Activated T-cell treated with anti-CD3 and anti-CD28 coated beads, Interleukin-2, amount 50 U/mL, for 4 hours (primary cell): ENCODE data around the gene SRL. TPM values are rescaled to one million over a fixed set of nuclear protein-coding genes. Genes with fewer than 3 reads are reported as not detected.

ENCODE experiments used
- ATAC-seq, 2 donors: fragments of 200-7000 bp; cut with Tn5 transposase; one replicate each; pipeline ENCODE4 v1.10.0; 2021
- DNase-seq: peaks from one replicate; pipeline ENCODE4 v3.0.0-alpha.2; 2020
- H3K27me3 Mint-ChIP-seq: one replicate; pipeline ENCODE4 v1.8.0; 2021; ENCODE audit warnings: low read depth, mixed read lengths
- H3K36me3 Mint-ChIP-seq: one replicate; pipeline ENCODE4 v1.8.0; 2022; ENCODE audit warnings: mixed read lengths; ENCODE audit not compliant: insufficient read depth
- H3K4me1 Mint-ChIP-seq: one replicate; pipeline ENCODE4 v1.8.0; 2021; ENCODE audit warnings: low read depth, mixed read lengths
- H3K4me3 Mint-ChIP-seq: one replicate; pipeline ENCODE4 v1.8.0; 2021; ENCODE audit warnings: mild to moderate bottlenecking, moderate library complexity, mixed read lengths
- H3K9me3 Mint-ChIP-seq: one replicate; pipeline ENCODE4 v1.8.0; 2021; ENCODE audit warnings: mixed read lengths
- total RNA-seq, 3 donors: library from RNA; stranded (reverse); gene quantifications; one replicate each; pipeline ENCODE4 v1.2.1, GENCODE V29; 2021

Gene SRL
- under 1 TPM in 1 of 3 donors, not detected in 2; 0.05 TPM for total RNA-seq

GRCh38 chr16:4241928-4242283 is at the start of gene SRL:
Gene SRL, minus strand, starts transcription at chr16:4242080. Its CDS starts 13 bp downstream, at chr16:4242067.
- H3K4me1 Mint-ChIP-seq, result peaks cover 2% of the 10 kb centered on the region
- peaks cover 10% of the 10 kb centered on the region for H3K27me3 Mint-ChIP-seq
- DNase-seq (no peak), ATAC-seq (no peak)
- no peak within 1 kb of the TSS for H3K4me3 Mint-ChIP-seq
- no peaks in the 10 kb centered on the region for H3K9me3 Mint-ChIP-seq
- no peaks in the 10 kb centered on the region for H3K36me3 Mint-ChIP-seq

GRCh38 chr16:4290236-4290830 is 48.5 kb upstream of the SRL start:
- Mint-ChIP-seq H3K4me1 (peaks cover 8% of the 10 kb centered on the region), H3K9me3 (no peaks in the 10 kb centered on the region), H3K36me3 (no peaks in the 10 kb centered on the region), H3K4me3 (no peak overlapping the region), H3K27me3 (peaks cover 13% of the 10 kb centered on the region)
- ATAC-seq (no peak), DNase-seq (no peak)

- DNase-seq, result peak; percentile 84
- H3K4me1 Mint-ChIP-seq, result peaks cover 8% of the 10 kb centered on the region
- no peaks in the 10 kb centered on the region for H3K9me3 Mint-ChIP-seq
- peak overlapping the region; percentile 49 for H3K4me3 Mint-ChIP-seq
- peak; percentile 93 to 96 for ATAC-seq
- H3K36me3 Mint-ChIP-seq, result no peaks in the 10 kb centered on the region
- peaks cover 19% of the 10 kb centered on the region for H3K27me3 Mint-ChIP-seq
Measured at GRCh38 chr16:4288148-4288921, 46.5 kb upstream of the SRL start.

- Mint-ChIP-seq H3K9me3 (no peaks in the 10 kb centered on the region), H3K4me3 (no peak overlapping the region), H3K27me3 (peaks cover 11% of the 10 kb centered on the region), H3K4me1 (peaks cover 8% of the 10 kb centered on the region), H3K36me3 (no peaks in the 10 kb centered on the region)
- no peak for ATAC-seq
- DNase-seq, result no peak
Measured at GRCh38 chr16:4285167-4285566, 43.3 kb upstream of the SRL start.

- peaks cover 8% of the 10 kb centered on the region for H3K4me1 Mint-ChIP-seq
- peaks cover 11% of the 10 kb centered on the region for H3K27me3 Mint-ChIP-seq
- H3K4me3 Mint-ChIP-seq, result no peak overlapping the region
- H3K9me3 Mint-ChIP-seq, result no peaks in the 10 kb centered on the region
- no peak for DNase-seq
- ATAC-seq, result no peak
- H3K36me3 Mint-ChIP-seq, result no peaks in the 10 kb centered on the region
Measured at GRCh38 chr16:4283939-4284338, 42.1 kb upstream of the SRL start.

GRCh38 chr16:4283441-4283840 is 41.6 kb upstream of the SRL start:
- Mint-ChIP-seq H3K4me1 (peaks cover 6% of the 10 kb centered on the region), H3K9me3 (no peaks in the 10 kb centered on the region), H3K36me3 (no peaks in the 10 kb centered on the region), H3K4me3 (no peak overlapping the region), H3K27me3 (peaks cover 11% of the 10 kb centered on the region)
- no peak for ATAC-seq
- no peak for DNase-seq

GRCh38 chr16:4280625-4281024 is 38.7 kb upstream of the SRL start:
- ATAC-seq (no peak), DNase-seq (no peak)
- peaks cover 8% of the 10 kb centered on the region for H3K27me3 Mint-ChIP-seq
- H3K4me3 Mint-ChIP-seq, result no peak overlapping the region
- no peaks in the 10 kb centered on the region for H3K9me3 Mint-ChIP-seq
- H3K36me3 Mint-ChIP-seq, result no peaks in the 10 kb centered on the region
- H3K4me1 Mint-ChIP-seq, result no peaks in the 10 kb centered on the region

- no peak for ATAC-seq
- Mint-ChIP-seq H3K4me3 (no peak overlapping the region), H3K9me3 (no peaks in the 10 kb centered on the region), H3K27me3 (no peaks in the 10 kb centered on the region), H3K4me1 (no peaks in the 10 kb centered on the region), H3K36me3 (no peaks in the 10 kb centered on the region)
- no peak for DNase-seq
Measured at GRCh38 chr16:4277987-4278513, 36.2 kb upstream of the SRL start.

- ATAC-seq (no peak), DNase-seq (no peak)
- Mint-ChIP-seq H3K36me3 (no peaks in the 10 kb centered on the region), H3K27me3 (no peaks in the 10 kb centered on the region), H3K4me3 (no peak overlapping the region), H3K4me1 (no peaks in the 10 kb centered on the region), H3K9me3 (no peaks in the 10 kb centered on the region)
Measured at GRCh38 chr16:4275861-4276260, 34.0 kb upstream of the SRL start.

GRCh38 chr16:4273858-4274311 is 32.0 kb upstream of the SRL start:
- H3K36me3 Mint-ChIP-seq, result no peaks in the 10 kb centered on the region
- H3K27me3 Mint-ChIP-seq, result no peaks in the 10 kb centered on the region
- no peaks in the 10 kb centered on the region for H3K9me3 Mint-ChIP-seq
- ATAC-seq (peak; percentile 2 to 5), DNase-seq (peak; percentile 49)
- peak overlapping the region; percentile 79 for H3K4me3 Mint-ChIP-seq
- H3K4me1 Mint-ChIP-seq, result peaks cover 3% of the 10 kb centered on the region

GRCh38 chr16:4272114-4272956 is 30.5 kb upstream of the SRL start:
- H3K27me3 Mint-ChIP-seq, result no peaks in the 10 kb centered on the region
- peak; percentile 34 for DNase-seq
- peaks cover 3% of the 10 kb centered on the region for H3K4me1 Mint-ChIP-seq
- peak overlapping the region; percentile 92 for H3K4me3 Mint-ChIP-seq
- peak; percentile 20 to 32 for ATAC-seq
- H3K36me3 Mint-ChIP-seq, result no peaks in the 10 kb centered on the region
- no peaks in the 10 kb centered on the region for H3K9me3 Mint-ChIP-seq

GRCh38 chr16:4271176-4272113 is 29.6 kb upstream of the SRL start:
- peak overlapping the region; percentile 92 for H3K4me3 Mint-ChIP-seq
- no peaks in the 10 kb centered on the region for H3K27me3 Mint-ChIP-seq
- ATAC-seq (peak; percentile 82 to 85), DNase-seq (peak; percentile 86)
- peaks cover 3% of the 10 kb centered on the region for H3K4me1 Mint-ChIP-seq
- H3K36me3 Mint-ChIP-seq, result no peaks in the 10 kb centered on the region
- H3K9me3 Mint-ChIP-seq, result no peaks in the 10 kb centered on the region

- peaks cover 6% of the 10 kb centered on the region for H3K4me1 Mint-ChIP-seq
- no peaks in the 10 kb centered on the region for H3K27me3 Mint-ChIP-seq
- H3K4me3 Mint-ChIP-seq, result peak overlapping the region; percentile 92
- H3K9me3 Mint-ChIP-seq, result no peaks in the 10 kb centered on the region
- DNase-seq (no peak), ATAC-seq (no peak)
- H3K36me3 Mint-ChIP-seq, result peaks cover 4% of the 10 kb centered on the region
Measured at GRCh38 chr16:4270595-4270994, 28.7 kb upstream of the SRL start.
